NCI-H2196 (cell line): Measurements from ENCODE around the gene STT3B.

ENCODE experiments used
- DNase-seq: peaks from one replicate; lab custom pipeline; 2025; ENCODE audit not compliant: unreplicated experiment; lab: John Stamatoyannopoulos, UW

The STT3B gene

GRCh38 chr3:31636694-31637442 is 104.1 kb downstream of the STT3B start:
- no peak for DNase-seq

DNA sequence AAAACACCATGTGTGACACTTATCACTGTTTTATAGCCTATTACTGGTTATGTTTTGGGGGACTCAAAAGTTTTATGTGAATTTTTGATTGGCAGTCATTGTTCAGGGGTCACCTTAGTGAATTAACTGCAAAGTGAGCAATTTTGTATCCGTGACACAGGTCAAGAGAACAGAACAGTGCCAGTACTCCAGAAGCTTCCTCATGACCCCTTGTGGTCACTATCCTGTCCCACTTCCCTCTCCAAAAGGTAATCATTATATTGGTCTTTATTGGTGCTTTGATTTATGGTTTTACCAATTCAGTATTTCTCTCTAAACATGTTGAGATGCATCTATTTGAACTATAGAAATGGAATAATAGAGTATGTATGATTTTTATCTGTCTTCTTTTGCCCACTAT is 107.1 kb downstream of the STT3B start:
- no peak for DNase-seq

- no peak for DNase-seq
Observed at GRCh38 chr3:31645256-31645655, 112.5 kb downstream of the STT3B start.

DNA sequence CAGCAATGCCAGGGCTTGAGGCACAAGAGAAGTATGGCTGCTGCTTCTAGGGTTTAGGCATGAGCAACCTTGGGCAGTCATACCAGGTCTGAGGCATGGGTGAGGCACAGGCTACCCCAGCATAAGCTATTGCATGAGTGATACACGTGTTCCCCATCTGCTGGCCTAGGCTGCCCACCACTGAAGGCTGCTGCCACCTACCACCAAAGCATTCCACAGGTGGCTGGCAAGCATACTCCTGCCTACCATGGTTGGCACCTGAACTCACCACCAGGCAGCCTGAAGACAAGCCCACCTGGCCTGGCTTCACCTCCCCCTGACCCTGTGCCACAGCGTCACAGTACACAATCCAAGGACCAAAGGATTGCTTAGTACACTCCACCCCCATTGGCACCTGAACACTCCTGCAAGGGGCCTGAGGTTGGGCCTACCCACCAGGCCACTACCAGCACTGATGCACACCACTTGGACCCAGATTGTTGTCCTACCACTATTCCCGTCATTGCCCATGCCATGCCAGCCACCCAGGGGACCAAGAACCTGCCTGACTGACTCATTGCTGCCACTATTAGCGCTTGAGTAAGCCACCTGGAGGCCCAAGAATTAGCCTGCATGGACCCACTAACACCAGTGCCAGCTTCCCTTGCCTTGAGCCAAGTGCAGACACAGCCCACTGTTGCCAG is 115.7 kb downstream of the STT3B start:
- DNase-seq: no peak

DNA sequence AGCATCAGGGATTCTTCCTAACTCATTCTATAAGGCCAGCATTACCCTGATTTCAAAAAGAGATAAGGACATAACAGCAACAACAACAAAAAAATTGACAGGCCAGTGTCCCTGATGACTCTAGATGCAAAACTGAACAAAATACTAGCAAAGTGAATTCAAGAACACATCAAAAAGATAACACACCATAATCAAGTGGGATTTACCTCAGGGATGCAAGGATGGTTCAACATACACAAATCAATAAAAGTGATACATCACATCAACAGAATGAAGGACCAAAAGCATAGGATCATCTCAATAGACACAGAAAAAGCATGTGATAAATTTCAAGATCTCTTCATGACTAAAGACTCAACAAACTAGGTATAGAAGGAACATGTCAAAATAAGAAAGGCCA is 119.6 kb downstream of the STT3B start:
- no peak for DNase-seq

- DNase-seq: no peak
Observed at GRCh38 chr3:31653464-31653863, 120.7 kb downstream of the STT3B start.

DNA sequence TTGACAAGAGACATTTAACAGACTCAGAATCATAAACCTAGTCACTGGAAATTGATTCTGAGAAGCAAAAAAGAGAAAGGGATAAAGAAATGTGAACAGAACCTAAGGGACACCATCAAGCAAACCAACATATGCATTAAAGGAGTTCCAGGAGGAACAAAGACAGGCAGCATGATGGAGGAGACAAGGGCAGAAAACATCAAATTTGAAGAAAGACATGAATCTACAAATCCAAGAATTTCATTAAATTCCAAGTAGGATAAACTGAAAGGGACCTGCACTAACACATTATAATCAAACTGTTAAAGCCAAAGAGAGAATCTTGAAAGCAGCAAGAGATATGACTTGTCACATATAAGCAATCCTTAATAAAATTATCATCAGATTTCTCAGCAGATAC is 122.3 kb downstream of the STT3B start:
- no peak for DNase-seq

- DNase-seq: no peak
Observed at GRCh38 chr3:31659246-31659645, 126.5 kb downstream of the STT3B start.

GRCh38 chr3:31661286-31661685 is 128.6 kb downstream of the STT3B start:
- DNase-seq: no peak

GRCh38 chr3:31661993-31662670 is 129.4 kb downstream of the STT3B start:
- no peak for DNase-seq

DNA sequence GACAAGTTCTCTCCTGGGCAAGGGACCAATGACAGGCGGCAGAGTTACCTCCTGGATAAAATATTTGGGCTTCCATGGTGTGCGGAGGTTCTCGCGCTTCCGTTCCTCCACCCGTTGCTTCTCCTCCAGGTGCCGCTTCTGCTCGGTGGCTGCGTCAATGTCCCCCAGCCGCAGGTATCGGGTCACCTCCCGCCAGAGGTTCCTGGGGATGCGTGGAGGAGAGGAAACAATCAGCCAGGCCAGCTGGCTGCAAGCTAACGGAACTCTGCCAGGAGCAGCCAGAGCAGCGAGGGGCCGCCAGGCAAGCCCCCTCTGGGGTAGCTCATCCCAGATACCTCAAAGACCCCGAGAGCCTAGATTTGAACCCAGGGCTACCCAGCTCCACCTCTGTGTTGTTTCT is 131.3 kb downstream of the STT3B start:
- no peak for DNase-seq

GRCh38 chr3:31667582-31667981 is 134.9 kb downstream of the STT3B start:
- no peak for DNase-seq

GRCh38 chr3:31668242-31668641 is 135.5 kb downstream of the STT3B start:
- no peak for DNase-seq

DNA sequence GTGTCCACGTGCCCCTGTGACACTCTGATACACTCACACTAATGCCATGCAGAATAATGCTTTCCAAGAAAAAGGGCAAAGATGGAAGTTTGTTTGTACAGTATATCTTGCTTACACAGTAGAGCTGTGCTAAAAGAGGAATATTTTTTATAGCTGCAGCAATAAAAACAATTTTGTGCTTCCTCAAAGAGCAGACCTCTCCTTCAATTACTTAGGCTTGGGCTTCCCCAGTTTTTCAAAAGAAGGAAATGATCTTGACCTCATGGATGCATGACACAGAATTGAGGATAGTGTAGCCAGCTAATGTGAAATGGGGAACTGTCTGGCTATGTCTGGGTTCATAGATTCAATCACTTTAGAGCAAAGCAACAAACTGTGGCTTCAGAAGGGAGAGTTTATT is 137.4 kb downstream of the STT3B start:
- DNase-seq: no peak

DNA sequence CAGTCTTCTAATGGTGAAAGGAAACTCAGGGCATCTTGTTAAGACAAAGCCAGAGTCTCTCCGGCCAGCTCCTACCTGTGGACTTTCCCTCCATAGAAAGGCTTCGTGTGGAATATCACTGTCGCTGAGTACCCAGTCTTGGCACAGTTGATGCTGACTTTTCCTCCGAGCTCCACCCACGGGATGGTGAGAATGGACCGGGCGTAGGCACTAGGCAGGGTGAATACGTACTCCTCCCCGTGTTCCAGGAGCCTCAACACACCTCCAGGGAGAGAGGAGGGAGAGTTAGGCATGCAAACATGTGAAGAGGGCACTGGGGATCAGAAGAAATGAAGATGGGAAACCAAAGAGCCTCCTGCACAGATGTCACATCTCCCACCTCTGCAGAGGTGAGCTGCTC is 138.0 kb downstream of the STT3B start:
- no peak for DNase-seq

GRCh38 chr3:31671451-31671850 is 138.7 kb downstream of the STT3B start:
- DNase-seq: no peak

DNA sequence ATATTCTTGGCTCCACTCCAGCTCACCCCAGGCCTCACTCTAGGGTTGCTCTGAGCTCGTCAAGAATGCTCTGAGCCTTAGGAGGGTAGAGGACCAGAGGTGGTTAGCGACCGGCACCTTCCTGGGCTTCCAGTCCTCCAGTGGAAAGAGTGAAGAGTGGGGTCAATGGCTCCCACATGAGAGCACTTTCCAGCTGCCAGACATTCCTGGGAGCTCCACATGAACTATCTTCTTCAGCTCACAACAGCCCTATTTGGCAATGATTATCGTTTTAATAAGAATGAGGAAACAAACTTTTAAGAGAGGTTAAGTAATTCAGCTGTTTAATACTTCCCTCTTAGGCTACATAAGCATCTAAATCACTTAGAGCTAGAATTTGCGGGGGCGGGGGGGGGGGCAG is 139.3 kb downstream of the STT3B start:
- peak; percentile 1 for DNase-seq

DNA sequence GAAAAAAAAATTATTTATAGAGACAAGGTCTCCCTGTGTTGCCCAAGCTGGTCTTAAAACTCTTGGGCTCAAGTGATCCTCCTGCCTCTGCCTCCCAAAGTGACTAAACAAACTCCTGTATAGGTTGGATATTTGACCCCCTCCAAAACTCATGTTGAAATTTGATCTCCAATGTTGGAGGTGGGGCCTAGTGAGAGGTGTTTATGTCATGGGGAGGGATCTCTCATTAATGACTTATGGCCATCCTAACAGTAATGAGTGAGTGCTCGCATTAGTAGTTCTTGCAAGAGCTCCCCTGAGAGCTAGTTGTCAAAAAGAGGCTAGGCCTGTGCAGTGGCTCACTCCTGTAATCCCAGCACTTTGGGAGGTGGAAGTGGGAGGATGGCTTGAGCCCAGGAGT is 141.2 kb downstream of the STT3B start:
- DNase-seq: no peak

- DNase-seq: no peak
Observed at GRCh38 chr3:31676556-31676955, 143.8 kb downstream of the STT3B start.

- no peak for DNase-seq
Observed at GRCh38 chr3:31680072-31680870, 147.5 kb downstream of the STT3B start.
